HepG2 (cell line): ENCODE results near the gene SEMA7A. TPM values are rescaled to one million over a fixed set of nuclear protein-coding genes. Genes with fewer than 3 reads are reported as not detected.

ENCODE experiments used
- ARID4A ChIP-seq: sonication (generic); formaldehyde crosslinking; IDR thresholded peaks from 2 replicates; pipeline ENCODE4 v1.5.0; 2020; ENCODE audit warnings: mild to moderate bottlenecking, missing genetic modification reagents, borderline replicate concordance
- CREB1 ChIP-seq, 2 experiments: fragments of 450-650 bp in 1 of 2; IDR thresholded peaks; 2 replicates each; pipeline ENCODE4 v1.6.1; 2016 to 2017; ENCODE audit warnings: control low read depth in 1 of 2, mild to moderate bottlenecking in 1 of 2, missing compliant biosample characterization in 1 of 2, missing genetic modification characterization in 1 of 2
- E2F2 ChIP-seq: sonication (generic); formaldehyde crosslinking; IDR thresholded peaks from 2 replicates; pipeline ENCODE4 v1.4.0; 2020; ENCODE audit warnings: missing genetic modification reagents, borderline replicate concordance
- NR2F6 ChIP-seq, 2 experiments: IDR thresholded peaks; 2 replicates each; pipeline ENCODE4 v1.6.1; 2016; ENCODE audit warnings: antibody characterized with exemption in 1 of 2, mild to moderate bottlenecking in 1 of 2
- SNAPC2 ChIP-seq: sonication (generic); formaldehyde crosslinking; IDR thresholded peaks from 2 replicates; pipeline ENCODE4 v1.8.1; 2022; ENCODE audit warnings: mild to moderate bottlenecking, missing genetic modification reagents
- SNAPC4 ChIP-seq: sonication (generic); formaldehyde crosslinking; IDR thresholded peaks from 2 replicates; pipeline ENCODE4 v1.4.0; 2020; ENCODE audit warnings: mild to moderate bottlenecking, missing genetic modification reagents
- ZBTB26 ChIP-seq: IDR thresholded peaks from 2 replicates; pipeline ENCODE4 v1.6.1; 2016; ENCODE audit warnings: missing compliant biosample characterization, missing genetic modification reagents, borderline replicate concordance
- ZNF292 ChIP-seq: sonication (generic); formaldehyde crosslinking; IDR thresholded peaks from 2 replicates; pipeline ENCODE4 v1.8.1; 2022; ENCODE audit warnings: mild to moderate bottlenecking, low read depth, missing genetic modification reagents, borderline replicate concordance
- ZNF577 ChIP-seq: sonication (generic); formaldehyde crosslinking; IDR thresholded peaks from 2 replicates; pipeline ENCODE4 v1.4.0; 2020; ENCODE audit warnings: mild to moderate bottlenecking, low read depth, missing genetic modification reagents, borderline replicate concordance
- polyA plus RNA-seq, 8 experiments: library from polyadenylated mRNA; depleted of rRNA in 3 of 8; stranded (reverse) in 7 of 8; unstranded in 1 of 8; fragments of >200 nt; fragmentation: Illumina TruSeq in 4 of 8; extraction: Trizol in 4 of 8; gene quantifications; 2 replicates each; pipeline versions ENCODE4 v1.2.1 to v1.2.3, GENCODE V29; 2011 to 2016; ENCODE audit warnings: low read depth in 4 of 8, missing spikeins in 1 of 8, mixed read lengths in 1 of 8; ENCODE audit not compliant: insufficient read depth in 1 of 8
- total RNA-seq, 5 experiments: library from RNA; depleted of rRNA; stranded (reverse); fragments of >200 nt; fragmentation: Illumina TruSeq; extraction: Trizol; gene quantifications; 2 replicates each; pipeline ENCODE4 v1.2.3, GENCODE V29; 2016; ENCODE audit warnings: low read depth in 1 of 5
- TF ChIP-seq, protein P1 (sequence below): sonication (generic); formaldehyde crosslinking; IDR thresholded peaks from 2 replicates; pipeline ENCODE4 v1.9.0; 2021; ENCODE audit warnings: missing genetic modification reagents, mild to moderate bottlenecking, borderline replicate concordance

The SEMA7A gene
- total and polyA plus RNA-seq, 2 of the 13 experiments (the other 11 are each of a cell fraction or from before 2014, with no cell fraction given), result 9.0 to 15.8 TPM

GRCh38 chr15:74373731-74374647 is 59.8 kb downstream of the SEMA7A start (continued):
- TF ChIP-seq ARID4A (peak; percentile 70; the same call in 1 of the 2 replicates), SNAPC2 (no peak), E2F2 (CRISPR knock-in tag) (no peak), NR2F6 (IDR thresholded peaks at IDR 0.05) (no peak), NR2F6 (CRISPR knock-in tag; IDR thresholded peaks at IDR 0.05) (no peak; the same call in 1 of the 2 replicates), CREB1 (IDR thresholded peaks at IDR 0.05) (no peak), CREB1 (CRISPR knock-in tag; IDR thresholded peaks at IDR 0.05) (no peak), ZNF577 (CRISPR knock-in tag) (no peak), ZNF292 (CRISPR knock-in tag) (no peak), ZBTB26 (no peak), SNAPC4 (CRISPR knock-in tag) (no peak)
- TF ChIP-seq, protein P1, sequence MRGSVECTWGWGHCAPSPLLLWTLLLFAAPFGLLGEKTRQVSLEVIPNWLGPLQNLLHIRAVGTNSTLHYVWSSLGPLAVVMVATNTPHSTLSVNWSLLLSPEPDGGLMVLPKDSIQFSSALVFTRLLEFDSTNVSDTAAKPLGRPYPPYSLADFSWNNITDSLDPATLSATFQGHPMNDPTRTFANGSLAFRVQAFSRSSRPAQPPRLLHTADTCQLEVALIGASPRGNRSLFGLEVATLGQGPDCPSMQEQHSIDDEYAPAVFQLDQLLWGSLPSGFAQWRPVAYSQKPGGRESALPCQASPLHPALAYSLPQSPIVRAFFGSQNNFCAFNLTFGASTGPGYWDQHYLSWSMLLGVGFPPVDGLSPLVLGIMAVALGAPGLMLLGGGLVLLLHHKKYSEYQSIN (CRISPR knock-in tag), result no peak
